ENCODE results near the gene RHBDD1.

The RHBDD1 gene

GRCh38 chr2:226965376-226965775, 129.5 kb downstream of the RHBDD1 start:
- TF ChIP-seq CTCF (conservative IDR thresholded peaks at IDR 0.05; ENCODE audit: low read length): no peak
- no peak overlapping the region for H3K4me3 ChIP-seq (ENCODE audit: low read length)
- DNase-seq (ENCODE audit: low read depth): no peak

- no peak for TF ChIP-seq CTCF (conservative IDR thresholded peaks at IDR 0.05; ENCODE audit: low read length)
- no peak overlapping the region for H3K4me3 ChIP-seq (ENCODE audit: low read length)
- DNase-seq (ENCODE audit: low read depth): peak; percentile 59
These were observed 133.7 kb downstream of the RHBDD1 start for GRCh38 chr2:226969417-226970080.

GRCh38 chr2:226970362-226970761, 134.5 kb downstream of the RHBDD1 start:
- H3K4me3 ChIP-seq (ENCODE audit: low read length): peak overlapping the region; percentile 15
- TF ChIP-seq CTCF (conservative IDR thresholded peaks at IDR 0.05; ENCODE audit: low read length): no peak
- DNase-seq (ENCODE audit: low read depth): no peak

GRCh38 chr2:226971084-226971483, 135.2 kb downstream of the RHBDD1 start:
- peak overlapping the region; percentile 15 for H3K4me3 ChIP-seq (ENCODE audit: low read length)
- TF ChIP-seq CTCF (conservative IDR thresholded peaks at IDR 0.05; ENCODE audit: low read length): no peak
- no peak for DNase-seq (ENCODE audit: low read depth)

- no peak for TF ChIP-seq CTCF (conservative IDR thresholded peaks at IDR 0.05; ENCODE audit: low read length)
- no peak for DNase-seq (ENCODE audit: low read depth)
- no peak overlapping the region for H3K4me3 ChIP-seq (ENCODE audit: low read length)
These were observed 135.9 kb downstream of the RHBDD1 start for GRCh38 chr2:226971770-226972169.

GRCh38 chr2:226973816-226974215, 138.0 kb downstream of the RHBDD1 start:
- no peak overlapping the region for H3K4me3 ChIP-seq (ENCODE audit: low read length)
- DNase-seq (ENCODE audit: low read depth): no peak
- no peak for TF ChIP-seq CTCF (conservative IDR thresholded peaks at IDR 0.05; ENCODE audit: low read length)

- DNase-seq (ENCODE audit: low read depth): peak; percentile 46
These were observed 141.9 kb downstream of the RHBDD1 start for GRCh38 chr2:226977775-226978190.

More at GRCh38 chr2:226977775-226978190, 141.9 kb downstream of the RHBDD1 start:
- no peak overlapping the region for H3K4me3 ChIP-seq (ENCODE audit: low read length)
- no peak for TF ChIP-seq CTCF (conservative IDR thresholded peaks at IDR 0.05; ENCODE audit: low read length)

All from AG10803 (cell line).